H9 (cell line): ENCODE data around the gene SLC38A3. TPM values are rescaled to one million over a fixed set of nuclear protein-coding genes. Genes with fewer than 3 reads are reported as not detected.

Source experiments
- DNase-seq: peaks from one replicate; pipeline ENCODE4 v3.0.0-alpha.2; 2017
- H2AFZ ChIP-seq: one replicate; pipeline ENCODE4 v1.6.1; 2013; ENCODE audit warnings: mild to moderate bottlenecking, low read length, control low read depth, moderate library complexity
- H2AK5ac ChIP-seq: 2 replicates; pipeline ENCODE4 v1.6.1; 2013; ENCODE audit warnings: low read length, control low read depth, mixed read lengths; ENCODE audit not compliant: insufficient read length
- H2BK120ac ChIP-seq: one replicate; pipeline ENCODE4 v1.6.1; 2013; ENCODE audit warnings: low read depth, mild to moderate bottlenecking, low read length, control low read depth, inconsistent platforms; ENCODE audit not compliant: poor library complexity, severe bottlenecking
- H2BK12ac ChIP-seq: 2 replicates; pipeline ENCODE4 v1.6.1; 2013; ENCODE audit warnings: low read length, control low read depth, mixed read lengths, low read depth; ENCODE audit not compliant: insufficient read length
- H2BK15ac ChIP-seq: 2 replicates; pipeline ENCODE4 v1.6.1; 2013; ENCODE audit warnings: low read depth, low read length, control low read depth
- H2BK20ac ChIP-seq: one replicate; pipeline ENCODE4 v1.6.1; 2013; ENCODE audit warnings: low read depth, mild to moderate bottlenecking, low read length, control low read depth, inconsistent platforms; ENCODE audit not compliant: poor library complexity, severe bottlenecking
- H2BK5ac ChIP-seq: 2 replicates; pipeline ENCODE4 v1.6.1; 2013; ENCODE audit warnings: low read length, control low read depth, mixed read lengths; ENCODE audit not compliant: insufficient read length
- H3K14ac ChIP-seq: 2 replicates; pipeline ENCODE4 v1.6.1; 2013; ENCODE audit warnings: low read length, control low read depth; ENCODE audit not compliant: insufficient read depth
- H3K18ac ChIP-seq: 2 replicates; pipeline ENCODE4 v1.6.1; 2013; ENCODE audit warnings: low read depth, mild to moderate bottlenecking, mixed read lengths, low read length, control low read depth; ENCODE audit not compliant: insufficient read length
- H3K23ac ChIP-seq: 2 replicates; pipeline ENCODE4 v1.6.1; 2013; ENCODE audit warnings: low read length, control low read depth, mixed read lengths, low read depth; ENCODE audit not compliant: insufficient read length
- H3K23me2 ChIP-seq: 2 replicates; pipeline ENCODE4 v1.6.1; 2013; ENCODE audit warnings: low read depth, mild to moderate bottlenecking, mixed read lengths, low read length, control low read depth; ENCODE audit not compliant: insufficient read length, poor library complexity, severe bottlenecking
- H3K27ac ChIP-seq: 2 replicates; pipeline ENCODE4 v1.5.1; 2013; ENCODE audit warnings: low read length, control low read depth, mixed read lengths, low read depth; ENCODE audit not compliant: insufficient read length
- H3K27me3 ChIP-seq: 2 replicates; pipeline ENCODE4 v1.6.1; 2013; ENCODE audit warnings: low read length, control low read depth, inconsistent platforms; ENCODE audit not compliant: insufficient read depth
- H3K4ac ChIP-seq: 2 replicates; pipeline ENCODE4 v1.6.1; 2013; ENCODE audit warnings: low read depth, mild to moderate bottlenecking, control low read depth, inconsistent platforms, low read length, moderate library complexity
- H3K4me1 ChIP-seq: 2 replicates; pipeline ENCODE4 v1.6.1; 2013; ENCODE audit warnings: low read length, control low read depth, inconsistent platforms; ENCODE audit not compliant: insufficient read depth
- H3K4me2 ChIP-seq: 2 replicates; pipeline ENCODE4 v1.6.1; 2013; ENCODE audit warnings: low read length, control low read depth, mixed read lengths; ENCODE audit not compliant: insufficient read length, insufficient read depth
- H3K56ac ChIP-seq: 2 replicates; pipeline ENCODE4 v1.6.1; 2013; ENCODE audit warnings: low read depth, mild to moderate bottlenecking, mixed read lengths, low read length, control low read depth; ENCODE audit not compliant: insufficient read length
- H3K79me1 ChIP-seq: 2 replicates; pipeline ENCODE4 v1.6.1; 2013; ENCODE audit warnings: low read depth, mild to moderate bottlenecking, moderate library complexity, low read length, control low read depth, inconsistent platforms; ENCODE audit not compliant: insufficient read depth, poor library complexity, severe bottlenecking
- H3K79me2 ChIP-seq: 2 replicates; pipeline ENCODE4 v1.6.1; 2013; ENCODE audit warnings: low read length, control low read depth, inconsistent platforms; ENCODE audit not compliant: insufficient read depth
- H3K9ac ChIP-seq: 2 replicates; pipeline ENCODE4 v1.6.1; 2013; ENCODE audit warnings: low read length, control low read depth, mixed read lengths; ENCODE audit not compliant: insufficient read length; ENCODE audit errors: extremely low read depth
- H3K9me3 ChIP-seq: one replicate; pipeline ENCODE4 v1.6.1; 2013; ENCODE audit warnings: low read depth, low read length, inconsistent platforms; ENCODE audit not compliant: control insufficient read depth
- H3T11ph ChIP-seq: one replicate; pipeline ENCODE4 v1.6.1; 2013; ENCODE audit warnings: mild to moderate bottlenecking, low read length, control low read depth, inconsistent platforms
- H4K20me1 ChIP-seq: one replicate; pipeline ENCODE4 v1.6.1; 2013; ENCODE audit not compliant: control insufficient read depth, insufficient read length, insufficient read depth
- H4K5ac ChIP-seq: 2 replicates; pipeline ENCODE4 v1.6.1; 2013; ENCODE audit warnings: low read depth, mild to moderate bottlenecking, mixed read lengths, low read length, control low read depth; ENCODE audit not compliant: insufficient read length
- H4K8ac ChIP-seq: replicated peaks from 2 replicates; pipeline ENCODE4 v1.6.1; 2013; ENCODE audit warnings: low read length, control low read depth, mixed read lengths, low read depth; ENCODE audit not compliant: insufficient read length
- H4K91ac ChIP-seq: 2 replicates; pipeline ENCODE4 v1.6.1; 2013; ENCODE audit warnings: low read depth, mild to moderate bottlenecking, moderate library complexity, mixed read lengths, low read length, control low read depth; ENCODE audit not compliant: insufficient read length
- H3K27ac Mint-ChIP-seq, 3 experiments: 2 replicates in 2 of 3; 3 replicates in 1 of 3; pipeline ENCODE4 v1.8.0; 2020 to 2021; ENCODE audit warnings: mixed read lengths in 3 of 3, mild to moderate bottlenecking in 1 of 3, moderate library complexity in 1 of 3
- H3K27me3 Mint-ChIP-seq: 2 replicates; pipeline ENCODE4 v1.8.0; 2021; ENCODE audit warnings: low read depth, mild to moderate bottlenecking, moderate library complexity, mixed read lengths
- H3K36me3 Mint-ChIP-seq, 3 experiments: 2 replicates in 2 of 3; 3 replicates in 1 of 3; pipeline ENCODE4 v1.8.0; 2020 to 2021; ENCODE audit warnings: low read depth in 3 of 3, mixed read lengths in 3 of 3; ENCODE audit not compliant: insufficient read depth in 1 of 3
- H3K4me1 Mint-ChIP-seq, 2 experiments: 2 replicates each; pipeline ENCODE4 v1.8.0; 2020; ENCODE audit warnings: mixed read lengths in 2 of 2
- H3K4me3 Mint-ChIP-seq, 2 experiments: 2 replicates in 1 of 2; 3 replicates in 1 of 2; pipeline ENCODE4 v1.8.0; 2020 to 2021; ENCODE audit warnings: mild to moderate bottlenecking in 2 of 2, mixed read lengths in 2 of 2, moderate library complexity in 1 of 2
- H3K9me3 Mint-ChIP-seq, 2 experiments: 2 replicates in 1 of 2; 3 replicates in 1 of 2; pipeline ENCODE4 v1.8.0; 2020; ENCODE audit warnings: mild to moderate bottlenecking in 2 of 2, mixed read lengths in 2 of 2, moderate library complexity in 1 of 2
- WGBS: extraction: QIAGEN DNeasy Blood & Tissue Kit; methylation state at CpG from one replicate; pipeline ENCODE4 v1.1.7; 2013; ENCODE audit warnings: missing lambda C conversion rate, low lambda C conversion rate, mixed read lengths; ENCODE audit not compliant: insufficient read length; ENCODE audit errors: extremely low coverage; 5-methylcytosine and 5-hydroxymethylcytosine counted together
- total RNA-seq: library from RNA; stranded (reverse); gene quantifications from 2 replicates; pipeline ENCODE4 v1.2.1, GENCODE V29; 2021
- TF ChIP-seq, protein P1 (sequence below): fragments of 200-600 bp; sonication (generic); conservative IDR thresholded peaks from 3 replicates; pipeline ENCODE4 v1.8.0; 2021; ENCODE audit warnings: antibody characterized with exemption, mild to moderate bottlenecking

SLC38A3 gene
- total RNA-seq, 1 experiment from 2014 or later = 1.4 TPM

DNA sequence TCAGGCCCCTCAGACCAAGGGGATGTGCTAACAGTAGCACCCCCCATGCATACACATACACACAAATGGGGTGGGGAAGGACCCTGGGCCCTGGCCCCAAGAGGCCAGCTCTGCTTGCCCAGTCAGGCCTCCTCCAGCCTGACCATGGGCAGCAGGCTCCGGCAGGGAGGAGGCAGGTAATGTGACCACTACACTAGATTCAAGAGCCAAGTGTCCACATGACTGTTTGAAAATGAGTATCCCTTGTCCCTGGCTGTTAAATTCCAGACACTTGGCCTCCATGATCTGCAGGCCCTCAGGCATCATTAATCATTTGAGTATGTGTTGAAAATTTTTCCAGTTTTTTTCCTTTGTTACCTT lies 17.1 kb downstream of the SLC38A3 start:
- peaks cover 8 to 15% of the 10 kb centered on the region in 2 experiments for H3K4me1 Mint-ChIP-seq
- Histone ChIP-seq H3K79me1 (no peaks in the 10 kb centered on the region), H3K27ac (no peak overlapping the region), H4K5ac (no peak overlapping the region), H3K27me3 (no peaks in the 10 kb centered on the region), H3K9me3 (no peaks in the 10 kb centered on the region), H3K56ac (no peak overlapping the region), H2BK15ac (no peak overlapping the region), H3K9ac (no peak overlapping the region), H4K91ac (no peak overlapping the region), H2BK5ac (no peak overlapping the region), H2BK120ac (no peak overlapping the region), H3K14ac (no peak overlapping the region), H3K23ac (no peak overlapping the region), H3K79me2 (no peaks in the 10 kb centered on the region), H3K4me1 (no peaks in the 10 kb centered on the region), H3K4ac (no peak overlapping the region), H2AK5ac (no peak overlapping the region), H2BK20ac (no peak overlapping the region), H4K8ac (no peak overlapping the region), H2AFZ (no peak overlapping the region), H3K4me2 (no peak overlapping the region), H3T11ph (no peak overlapping the region), H2BK12ac (no peak overlapping the region), H4K20me1 (no peaks in the 10 kb centered on the region), H3K23me2 (peaks cover 5% of the 10 kb centered on the region), H3K18ac (no peak overlapping the region)
- no peak overlapping the region for H3K4me3 Mint-ChIP-seq
- WGBS = no CpG with 5 or more reads among the region's 1 CpG
- H3K27ac Mint-ChIP-seq = no peak overlapping the region
- no peaks in the 10 kb centered on the region; a peak in 1 of 7 replicates for H3K36me3 Mint-ChIP-seq
- TF ChIP-seq, protein P1, sequence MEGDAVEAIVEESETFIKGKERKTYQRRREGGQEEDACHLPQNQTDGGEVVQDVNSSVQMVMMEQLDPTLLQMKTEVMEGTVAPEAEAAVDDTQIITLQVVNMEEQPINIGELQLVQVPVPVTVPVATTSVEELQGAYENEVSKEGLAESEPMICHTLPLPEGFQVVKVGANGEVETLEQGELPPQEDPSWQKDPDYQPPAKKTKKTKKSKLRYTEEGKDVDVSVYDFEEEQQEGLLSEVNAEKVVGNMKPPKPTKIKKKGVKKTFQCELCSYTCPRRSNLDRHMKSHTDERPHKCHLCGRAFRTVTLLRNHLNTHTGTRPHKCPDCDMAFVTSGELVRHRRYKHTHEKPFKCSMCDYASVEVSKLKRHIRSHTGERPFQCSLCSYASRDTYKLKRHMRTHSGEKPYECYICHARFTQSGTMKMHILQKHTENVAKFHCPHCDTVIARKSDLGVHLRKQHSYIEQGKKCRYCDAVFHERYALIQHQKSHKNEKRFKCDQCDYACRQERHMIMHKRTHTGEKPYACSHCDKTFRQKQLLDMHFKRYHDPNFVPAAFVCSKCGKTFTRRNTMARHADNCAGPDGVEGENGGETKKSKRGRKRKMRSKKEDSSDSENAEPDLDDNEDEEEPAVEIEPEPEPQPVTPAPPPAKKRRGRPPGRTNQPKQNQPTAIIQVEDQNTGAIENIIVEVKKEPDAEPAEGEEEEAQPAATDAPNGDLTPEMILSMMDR = no peak
- H3K27me3 Mint-ChIP-seq = peaks cover 33% of the 10 kb centered on the region
- no peak for DNase-seq
- peaks cover 2 to 4% of the 10 kb centered on the region in 2 experiments; a peak in 3 of 5 replicates for H3K9me3 Mint-ChIP-seq
